ENCODE measurements around the gene PDE11A. TPM values are rescaled to one million over a fixed set of nuclear protein-coding genes. Genes with fewer than 3 reads are reported as not detected.

PDE11A gene
- total and polyA plus RNA-seq, 2 donors from 2014 or later: 0.58 to 0.82 TPM

- DNase-seq (no peak), FAIRE-seq (no peak)
- intact Hi-C loops (cut with DNase I): no loop called here
- no peaks in the 10 kb centered on the region for H3K27me3 ChIP-seq (ENCODE audit: control insufficient read depth, insufficient read depth, low read length)
- TF ChIP-seq CTCF (IDR thresholded peaks at IDR 0.05; ENCODE audit: borderline replicate concordance, extremely low read depth, insufficient read depth): no peak
- no peak overlapping the region for H3K27ac ChIP-seq (ENCODE audit: low read depth in 2 of 2, low read length in 2 of 2)
- no peak overlapping the region for H3K4me3 ChIP-seq (ENCODE audit: low read length in 3 of 3)
- no peak overlapping the region for H3K9ac ChIP-seq (ENCODE audit: low read length in 3 of 3)
- H3K9me3 ChIP-seq (ENCODE audit: control insufficient read depth in 2 of 3, insufficient read depth in 1 of 3, low read length in 3 of 3): no peaks in the 10 kb centered on the region
- no peaks in the 10 kb centered on the region for H3K36me3 ChIP-seq (ENCODE audit: control insufficient read depth in 2 of 3, insufficient read depth in 3 of 3, low read length in 3 of 3)
- H3K4me1 ChIP-seq (ENCODE audit: control insufficient read depth in 2 of 3, insufficient read depth in 2 of 3, low read depth in 1 of 3, low read length in 3 of 3): no peaks in the 10 kb centered on the region
Measured at GRCh38 chr2:177885828-177886466, 186.6 kb downstream of the PDE11A start.

GRCh38 chr2:177883177-177883576, 189.4 kb downstream of the PDE11A start:
- no peaks in the 10 kb centered on the region for H3K9me3 ChIP-seq (ENCODE audit: control insufficient read depth in 2 of 3, insufficient read depth in 1 of 3, low read length in 3 of 3)
- no peaks in the 10 kb centered on the region for H3K27me3 ChIP-seq (ENCODE audit: control insufficient read depth, insufficient read depth, low read length)
- H3K36me3 ChIP-seq (ENCODE audit: control insufficient read depth in 2 of 3, insufficient read depth in 3 of 3, low read length in 3 of 3): no peaks in the 10 kb centered on the region
- FAIRE-seq (no peak), DNase-seq (no peak)
- no peak overlapping the region for H3K27ac ChIP-seq (ENCODE audit: low read depth in 2 of 2, low read length in 2 of 2)
- TF ChIP-seq CTCF (IDR thresholded peaks at IDR 0.05; ENCODE audit: borderline replicate concordance, extremely low read depth, insufficient read depth): no peak
- no peak overlapping the region for H3K4me3 ChIP-seq (ENCODE audit: low read length in 3 of 3)
- intact Hi-C loops (cut with DNase I): no loop called here
- no peaks in the 10 kb centered on the region for H3K4me1 ChIP-seq (ENCODE audit: control insufficient read depth in 2 of 3, insufficient read depth in 2 of 3, low read depth in 1 of 3, low read length in 3 of 3)
- H3K9ac ChIP-seq (ENCODE audit: low read length in 3 of 3): no peak overlapping the region

- H3K27me3 ChIP-seq (ENCODE audit: control insufficient read depth, insufficient read depth, low read length): no peaks in the 10 kb centered on the region
- DNase-seq: no peak
- H3K9me3 ChIP-seq (ENCODE audit: control insufficient read depth in 2 of 3, insufficient read depth in 1 of 3, low read length in 3 of 3): no peaks in the 10 kb centered on the region
- H3K27ac ChIP-seq (ENCODE audit: low read depth in 2 of 2, low read length in 2 of 2): no peak overlapping the region
- H3K9ac ChIP-seq (ENCODE audit: low read length in 3 of 3): no peak overlapping the region
- no peaks in the 10 kb centered on the region for H3K4me1 ChIP-seq (ENCODE audit: control insufficient read depth in 2 of 3, insufficient read depth in 2 of 3, low read depth in 1 of 3, low read length in 3 of 3)
- no peak for TF ChIP-seq CTCF (IDR thresholded peaks at IDR 0.05; ENCODE audit: borderline replicate concordance, extremely low read depth, insufficient read depth)
- no peak for FAIRE-seq
- H3K36me3 ChIP-seq (ENCODE audit: control insufficient read depth in 2 of 3, insufficient read depth in 3 of 3, low read length in 3 of 3): no peaks in the 10 kb centered on the region
- intact Hi-C loops (cut with DNase I): no loop called here
- no peak overlapping the region for H3K4me3 ChIP-seq (ENCODE audit: low read length in 3 of 3)
Measured at GRCh38 chr2:177882501-177882900, 190.1 kb downstream of the PDE11A start.

GRCh38 chr2:177881921-177882320, 190.7 kb downstream of the PDE11A start:
- no peaks in the 10 kb centered on the region for H3K27me3 ChIP-seq (ENCODE audit: control insufficient read depth, insufficient read depth, low read length)
- no peaks in the 10 kb centered on the region for H3K36me3 ChIP-seq (ENCODE audit: control insufficient read depth in 2 of 3, insufficient read depth in 3 of 3, low read length in 3 of 3)
- intact Hi-C loops (cut with DNase I): no loop called here
- no peak overlapping the region for H3K27ac ChIP-seq (ENCODE audit: low read depth in 2 of 2, low read length in 2 of 2)
- FAIRE-seq (no peak), DNase-seq (no peak)
- no peaks in the 10 kb centered on the region for H3K9me3 ChIP-seq (ENCODE audit: control insufficient read depth in 2 of 3, insufficient read depth in 1 of 3, low read length in 3 of 3)
- H3K4me1 ChIP-seq (ENCODE audit: control insufficient read depth in 2 of 3, insufficient read depth in 2 of 3, low read depth in 1 of 3, low read length in 3 of 3): no peaks in the 10 kb centered on the region
- no peak for TF ChIP-seq CTCF (IDR thresholded peaks at IDR 0.05; ENCODE audit: borderline replicate concordance, extremely low read depth, insufficient read depth)
- no peak overlapping the region for H3K4me3 ChIP-seq (ENCODE audit: low read length in 3 of 3)
- no peak overlapping the region for H3K9ac ChIP-seq (ENCODE audit: low read length in 3 of 3)

Data from kidney (tissue), 14 donors.